GOT3 (cell line): Measurements from ENCODE around the gene PLEKHA5.

Experiments used
- DNase-seq: peaks from one replicate; lab custom pipeline; 2025; ENCODE audit warnings: mixed read lengths; lab: John Stamatoyannopoulos, UW

The PLEKHA5 gene

DNA sequence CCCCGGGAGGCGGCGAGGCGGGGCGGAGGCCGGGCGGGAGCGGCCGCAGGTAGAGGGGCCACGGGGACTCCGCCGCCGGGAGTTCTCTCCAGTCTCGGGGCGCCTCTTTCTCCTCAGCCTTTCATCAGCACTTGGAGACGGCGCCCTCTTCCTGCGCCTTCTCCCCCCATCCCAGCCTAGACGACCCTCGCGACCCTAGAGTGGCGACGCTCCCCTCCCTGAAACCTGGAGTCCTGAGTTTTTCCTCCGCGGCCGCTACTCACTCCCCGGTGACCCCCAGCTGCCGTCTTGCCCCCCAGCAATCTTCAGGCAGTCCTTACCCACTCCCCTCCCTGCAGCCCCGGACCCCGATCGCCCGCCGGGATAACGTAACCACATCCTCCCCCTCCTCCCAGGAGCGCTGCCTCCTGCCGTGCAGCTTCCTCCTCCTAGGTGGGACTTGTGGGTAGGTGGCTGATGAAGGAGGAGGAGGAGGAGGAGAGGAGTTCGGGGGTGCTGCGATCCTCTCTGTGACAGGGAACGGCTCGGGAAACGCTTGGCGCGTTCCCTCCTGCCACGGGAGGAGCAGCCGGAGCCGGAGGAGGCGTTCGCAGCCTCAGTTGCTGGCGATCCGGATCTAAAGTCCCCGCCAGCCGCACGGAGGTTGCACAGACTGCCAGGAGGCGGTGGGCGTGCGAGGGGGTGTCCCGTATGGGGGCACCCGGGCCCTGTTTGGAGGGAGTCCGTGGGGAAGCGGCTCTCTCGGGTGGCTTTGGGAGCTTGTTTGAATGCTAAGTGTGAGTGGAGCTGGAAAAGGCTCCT lies 891 bp downstream of the PLEKHA5 start:
- DNase-seq: no peak

- no peak for DNase-seq
Measured at GRCh38 chr12:19131025-19131444, 1.5 kb downstream of the PLEKHA5 start.

- DNase-seq: no peak
Measured at GRCh38 chr12:19138551-19138950, 9.0 kb downstream of the PLEKHA5 start.

DNA sequence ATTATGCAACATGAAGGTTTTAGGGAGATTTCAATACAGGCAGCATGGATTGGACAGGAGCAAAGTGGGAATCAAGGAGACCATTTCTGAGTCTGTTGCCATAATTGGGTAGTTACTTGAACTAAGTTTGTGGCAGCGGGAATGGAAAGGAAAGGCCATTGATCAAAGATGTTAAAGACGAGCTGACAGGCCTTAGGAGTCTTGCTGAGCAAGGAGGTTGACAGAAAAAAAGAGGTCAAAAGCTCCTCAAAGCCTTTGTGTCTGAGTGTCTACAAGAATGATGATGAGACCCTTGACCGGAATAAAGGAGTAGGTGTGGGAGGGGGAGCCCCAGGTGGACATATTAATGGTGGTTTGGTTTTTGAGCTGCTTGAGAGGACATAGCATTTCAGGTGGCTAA lies 9.4 kb downstream of the PLEKHA5 start:
- no peak for DNase-seq

DNA sequence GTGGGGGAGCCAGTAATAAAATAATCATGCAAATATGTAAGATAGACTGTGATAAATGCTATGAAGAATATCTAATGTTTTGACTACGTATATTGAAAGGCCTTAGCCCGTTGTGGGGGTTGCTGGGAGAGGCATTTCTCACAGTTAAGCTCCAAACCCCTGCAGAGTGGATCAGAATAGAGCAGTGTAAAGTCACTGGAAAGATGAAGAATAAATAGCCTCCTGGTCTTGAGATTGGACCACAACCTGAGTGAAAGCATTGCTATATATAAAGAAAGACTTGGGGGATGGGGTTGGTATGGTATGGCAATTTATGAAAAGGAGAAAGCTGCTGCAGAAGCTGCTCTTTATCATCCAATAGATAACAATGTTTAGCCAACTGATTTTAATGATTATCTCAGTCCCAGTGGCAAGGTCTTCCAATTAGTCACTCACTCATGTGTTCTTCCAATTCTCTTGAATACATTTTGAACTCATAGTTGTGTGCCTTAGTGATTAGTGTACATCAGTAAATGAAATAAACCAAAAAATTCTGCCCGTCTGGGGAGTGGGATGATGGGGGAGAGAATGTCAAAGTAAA lies 10.2 kb downstream of the PLEKHA5 start:
- no peak for DNase-seq

- no peak for DNase-seq
Measured at GRCh38 chr12:19140381-19141236, 11.1 kb downstream of the PLEKHA5 start.

DNA sequence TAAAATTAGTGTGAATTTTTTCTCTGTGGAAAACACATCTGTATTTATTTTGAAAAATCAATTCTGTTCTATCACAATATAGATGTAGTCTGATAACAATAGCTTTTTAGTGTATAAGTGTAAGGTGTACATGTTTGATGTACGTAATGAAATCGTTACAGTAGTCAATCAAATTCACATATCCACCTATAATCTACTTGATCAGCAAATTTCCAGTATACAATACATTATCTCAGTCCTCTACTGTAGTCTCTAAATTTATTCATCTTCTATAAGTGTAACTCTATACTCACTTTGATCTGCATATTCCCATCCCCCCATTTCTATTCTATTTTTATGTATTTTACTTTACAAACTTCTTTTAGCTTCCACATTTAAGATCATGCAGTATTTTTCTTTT lies 13.0 kb downstream of the PLEKHA5 start:
- no peak for DNase-seq

GRCh38 chr12:19144287-19144686 lies 14.8 kb downstream of the PLEKHA5 start:
- DNase-seq: no peak

- no peak for DNase-seq
Measured at GRCh38 chr12:19144985-19145384, 15.5 kb downstream of the PLEKHA5 start.

- DNase-seq: no peak
Measured at GRCh38 chr12:19148860-19149259, 19.3 kb downstream of the PLEKHA5 start.

DNA sequence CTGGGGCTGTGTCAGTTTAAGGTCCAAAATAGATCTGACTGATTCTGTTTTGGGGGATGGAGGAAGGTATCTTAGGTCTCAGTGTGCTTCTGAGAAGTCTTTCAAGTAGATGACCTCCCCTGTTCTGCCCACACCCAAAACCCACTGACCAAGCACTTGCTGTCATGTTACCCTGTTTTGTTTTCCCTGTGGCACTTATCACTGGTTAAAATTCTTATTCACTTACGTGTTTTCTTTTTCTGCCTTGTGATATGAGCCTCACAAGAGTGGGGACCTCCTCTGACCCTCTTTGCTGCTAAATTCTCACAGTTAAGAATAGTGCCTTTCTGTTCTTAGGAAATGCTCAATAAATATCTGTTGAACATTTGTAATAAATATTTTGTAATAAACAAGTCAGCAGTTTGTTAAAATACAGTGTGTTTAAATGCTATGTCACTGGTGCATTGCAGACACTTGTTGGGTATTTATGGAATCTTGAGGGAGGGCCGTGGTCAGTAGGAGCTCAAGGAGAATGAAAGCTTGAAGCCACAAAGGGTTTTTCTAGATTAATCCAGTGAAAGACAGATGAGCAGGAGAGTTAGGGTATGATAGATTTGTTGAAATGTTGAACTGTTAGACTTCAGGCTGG lies 20.9 kb downstream of the PLEKHA5 start:
- DNase-seq: no peak

GRCh38 chr12:19151298-19151697 lies 21.8 kb downstream of the PLEKHA5 start:
- no peak for DNase-seq

DNA sequence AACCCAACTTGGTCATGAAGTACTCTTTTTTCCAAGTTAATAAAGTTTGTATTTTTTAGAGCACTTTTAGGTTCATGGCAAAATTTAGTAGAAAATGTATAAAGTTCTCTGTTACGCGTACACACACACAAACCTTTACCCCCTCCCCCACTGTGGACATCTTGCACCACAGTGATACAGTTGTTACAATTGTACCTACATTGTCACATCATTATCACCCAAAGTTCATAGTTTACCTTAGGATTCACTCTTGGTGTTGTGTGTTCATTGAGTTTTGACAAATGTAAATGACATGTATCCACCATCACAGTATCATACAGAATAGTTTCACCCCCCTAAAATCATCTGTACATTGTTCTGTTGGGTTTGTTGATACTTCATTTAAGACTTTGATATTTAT lies 23.9 kb downstream of the PLEKHA5 start:
- no peak for DNase-seq

- DNase-seq: no peak
Measured at GRCh38 chr12:19154686-19155085, 25.2 kb downstream of the PLEKHA5 start.

GRCh38 chr12:19155981-19156734 lies 26.6 kb downstream of the PLEKHA5 start:
- no peak for DNase-seq

- DNase-seq: no peak
Measured at GRCh38 chr12:19158923-19159322, 29.4 kb downstream of the PLEKHA5 start.

- no peak for DNase-seq
Measured at GRCh38 chr12:19161216-19161615, 31.7 kb downstream of the PLEKHA5 start.

- DNase-seq: no peak
Measured at GRCh38 chr12:19165451-19165850, 35.9 kb downstream of the PLEKHA5 start.

DNA sequence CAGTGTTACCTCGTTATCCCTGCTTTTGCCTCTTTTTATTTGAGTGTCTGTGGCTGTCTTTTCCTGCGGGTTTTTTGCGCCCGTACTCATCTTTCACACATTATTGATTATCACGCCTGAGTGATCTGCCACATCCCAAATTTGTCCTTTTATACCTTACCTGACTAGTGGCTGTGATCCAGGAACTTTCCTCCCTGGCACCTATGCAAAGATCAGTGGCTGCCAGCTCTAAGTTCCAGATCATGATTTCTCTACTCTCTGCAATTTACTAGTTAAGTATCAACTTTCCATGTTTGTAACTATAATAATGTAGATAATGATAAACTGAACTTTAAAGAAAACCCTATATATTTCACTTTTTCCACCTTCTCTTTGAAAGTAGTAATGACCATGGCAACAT lies 36.9 kb downstream of the PLEKHA5 start:
- DNase-seq: no peak

- no peak for DNase-seq
Measured at GRCh38 chr12:19166956-19167355, 37.4 kb downstream of the PLEKHA5 start.

DNA sequence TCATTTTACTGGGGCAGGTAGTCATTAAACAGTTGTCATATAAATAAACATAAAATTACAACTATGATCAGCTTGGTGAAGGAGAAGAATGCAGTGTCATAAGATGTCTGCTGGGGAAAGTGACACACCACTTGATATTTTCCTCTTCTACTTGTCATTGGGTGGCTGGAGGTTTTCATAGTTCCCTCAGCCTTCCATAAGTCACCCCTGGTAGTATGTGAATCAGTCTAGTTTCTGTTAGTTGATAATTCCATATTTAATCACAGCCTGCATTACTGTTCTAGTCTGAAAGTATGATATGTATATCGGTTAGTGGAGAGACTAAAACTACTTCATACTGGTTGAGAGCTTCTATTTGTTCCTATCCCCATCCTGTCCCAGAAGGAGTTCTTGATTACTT lies 38.2 kb downstream of the PLEKHA5 start:
- DNase-seq: no peak

- DNase-seq: no peak
Measured at GRCh38 chr12:19168644-19169043, 39.1 kb downstream of the PLEKHA5 start.
